SK-MEL-5 (cell line): ENCODE results near the gene SPANXN5. TPM values are rescaled to one million over a fixed set of nuclear protein-coding genes. Genes with fewer than 3 reads are reported as not detected.
"Not testable (repeated sequence)": the region's sequence is repeated elsewhere in the genome, so short reads cannot be mapped to it uniquely, and the experiment has no call there.

Source experiments
- DNase-seq: peaks from one replicate; pipeline ENCODE4 v3.0.0-alpha.2; 2016; ENCODE audit warnings: low read depth, low spot score
- in situ Hi-C: cut with HindIII; loops from 2 replicates; pipeline ENCODE4 v1.10.0; 2016; ENCODE audit warnings: low sequenced_read_pairs, high pct_unique_total_duplicates, low pct_unique_long_range_greater_than_20kb
- polyA plus RNA-seq, 2 experiments: library from polyadenylated mRNA; depleted of rRNA; stranded (reverse); fragments of >200 nt; gene quantifications; 2 replicates each; pipeline ENCODE4 v1.2.3, GENCODE V29; 2015
- small RNA-seq, 2 experiments: library from RNA; depleted of rRNA; stranded (forward); fragments of <200 nt; gene quantifications; one replicate each; pipeline ENCODE3, GENCODE V24; 2014
- total RNA-seq: library from RNA; depleted of rRNA; stranded (reverse); fragments of >200 nt; shearing (Covaris generic); gene quantifications from 2 replicates; pipeline ENCODE4 v1.2.3, GENCODE V29; 2014; rRNA removed

SPANXN5 gene
- not detected in 2 replicates for total RNA-seq
- not detected in 2 replicates for polyA plus RNA-seq (2015; cell fraction: cytosol; rRNA removed)
- polyA plus RNA-seq (2015; cell fraction: nucleus; rRNA removed) = not detected in 2 replicates

- in situ Hi-C loops, DNase-seq: not testable (repeated sequence)
Observed at GRCh38 chrX:52797327-52797726, at the start of gene SPANXN5. Gene SPANXN5 (minus strand): TSS chrX:52797427. CDS start chrX:52797348, 79 bp downstream.

GRCh38 chrX:52843619-52844018, 46.4 kb upstream of the SPANXN5 start:
- in situ Hi-C loops, DNase-seq: not testable (repeated sequence)

GRCh38 chrX:52839137-52839536, 41.9 kb upstream of the SPANXN5 start:
- in situ Hi-C loops = no loop called here
- DNase-seq = no peak

- in situ Hi-C loops = no loop called here
- no peak for DNase-seq
Observed at GRCh38 chrX:52830551-52830950, 33.3 kb upstream of the SPANXN5 start.

GRCh38 chrX:52824608-52825007, 27.4 kb upstream of the SPANXN5 start:
- in situ Hi-C loops = no loop called here
- DNase-seq = no peak

GRCh38 chrX:52821079-52821760, 24.0 kb upstream of the SPANXN5 start:
- in situ Hi-C loops = no loop called here
- DNase-seq = no peak

GRCh38 chrX:52819788-52820187, 22.6 kb upstream of the SPANXN5 start:
- in situ Hi-C loops = no loop called here
- DNase-seq = no peak

- in situ Hi-C loops = no loop called here
- no peak for DNase-seq
Observed at GRCh38 chrX:52811065-52811625, 13.9 kb upstream of the SPANXN5 start, which contains the start of gene XAGE5. Gene XAGE5 (plus strand): TSS chrX:52811287. CDS start chrX:52812567, 1,280 bp downstream.

- in situ Hi-C loops, DNase-seq: not testable (repeated sequence)
Observed at GRCh38 chrX:52804876-52805275, 7.6 kb upstream of the SPANXN5 start.

- DNase-seq, in situ Hi-C loops: not testable (repeated sequence)
Observed at GRCh38 chrX:52773504-52773903, 23.7 kb downstream of the SPANXN5 start.

GRCh38 chrX:52765983-52766382, 31.2 kb downstream of the SPANXN5 start:
- not testable (repeated sequence) for DNase-seq

GRCh38 chrX:52750952-52751351, 46.3 kb downstream of the SPANXN5 start, which contains the start of gene SSX2B:
Gene SSX2B (plus strand): TSS chrX:52751252. CDS start chrX:52752681, 1,429 bp downstream.
- in situ Hi-C loops, DNase-seq: not testable (repeated sequence)

More at GRCh38 chrX:52765983-52766382, 31.2 kb downstream of the SPANXN5 start:
- in situ Hi-C loops = not testable (repeated sequence)

Small RNA genes lying within 50 kb of the gene (small RNA-seq; reads per million reads assigned to genes)
- gene AC244505.6 = 0 reads per million in 2 experiments
- gene AC244505.7 = 0 reads per million in 2 experiments

Other genes starting within 250 kb of the SPANXN5 start
- not detected in 2 replicates for gene SSX7, start 142.5 kb downstream of the SPANXN5 start, total RNA-seq
- gene SSX2, start 90.2 kb downstream of the SPANXN5 start, total RNA-seq = not detected in 2 replicates
- not detected in 2 replicates for gene SSX2B, start 46.2 kb downstream of the SPANXN5 start, total RNA-seq
- not detected in 2 replicates for gene XAGE5, start 13.9 kb upstream of the SPANXN5 start, total RNA-seq
- gene XAGE3, start 70.7 kb upstream of the SPANXN5 start, total RNA-seq = not detected in 2 replicates
- gene FAM156B, start 99.9 kb upstream of the SPANXN5 start, total RNA-seq = 7.5 and 9.1 TPM in 2 replicates
- gene FAM156A, start 161.1 kb upstream of the SPANXN5 start, total RNA-seq = 3.1 and 5.5 TPM in 2 replicates